Mucosa of rectum (tissue), 2 donors: ENCODE data around the gene GNG7.
A peak's percentile ranks its signal among the peaks of the same experiment; 100 is the strongest.

Experiments
- H3K27ac ChIP-seq, 2 donors: one replicate each; pipeline ENCODE4 v1.7.0; 2013; ENCODE audit warnings: inconsistent platforms in 2 of 2, low read depth in 2 of 2, low read length in 2 of 2
- H3K27me3 ChIP-seq, 2 donors: one replicate each; pipeline ENCODE4 v1.7.0; 2013; ENCODE audit warnings: low read length in 2 of 2; ENCODE audit not compliant: control insufficient read depth in 2 of 2, insufficient read depth in 2 of 2
- H3K36me3 ChIP-seq, 2 donors: one replicate each; pipeline ENCODE4 v1.7.0; 2013; ENCODE audit warnings: low read length in 2 of 2; ENCODE audit not compliant: control insufficient read depth in 2 of 2, insufficient read depth in 2 of 2
- H3K4me1 ChIP-seq, 2 donors: one replicate each; pipeline ENCODE4 v1.7.0; 2013; ENCODE audit warnings: low read length in 2 of 2, mild to moderate bottlenecking in 1 of 2; ENCODE audit not compliant: control insufficient read depth in 2 of 2, insufficient read depth in 2 of 2
- H3K4me3 ChIP-seq, 2 donors: one replicate each; pipeline ENCODE4 v1.7.0; 2013; ENCODE audit warnings: low read length in 2 of 2
- H3K9ac ChIP-seq, 2 donors: one replicate each; pipeline ENCODE4 v1.7.0; 2013; ENCODE audit warnings: low read length in 2 of 2, low read depth in 1 of 2, mild to moderate bottlenecking in 1 of 2
- H3K9me3 ChIP-seq, 2 donors: one replicate each; pipeline ENCODE4 v1.7.0; 2013; ENCODE audit warnings: low read length in 2 of 2; ENCODE audit not compliant: control insufficient read depth in 2 of 2
- donor health status: healthy.
- donor health status: Normal muscosa, but diverticular disease.

The GNG7 gene

GRCh38 chr19:2634960-2635359 is 67.5 kb downstream of the GNG7 start:
- Histone ChIP-seq H3K27ac (no peak overlapping the region), H3K36me3 (no peaks in the 10 kb centered on the region), H3K4me3 (no peak overlapping the region), H3K9ac (no peak overlapping the region), H3K9me3 (no peaks in the 10 kb centered on the region), H3K27me3 (no peaks in the 10 kb centered on the region), H3K4me1 (peaks cover 0 to 5% of the 10 kb centered on the region in 2 donors)

- H3K9ac ChIP-seq = no peak overlapping the region
- peaks cover 3 to 5% of the 10 kb centered on the region in 2 donors for H3K4me1 ChIP-seq
- H3K36me3 ChIP-seq = no peaks in the 10 kb centered on the region
- H3K4me3 ChIP-seq = no peak overlapping the region
- no peaks in the 10 kb centered on the region for H3K27me3 ChIP-seq
- peak overlapping the region in 1 of 2 donors; percentile 38 for H3K27ac ChIP-seq
- H3K9me3 ChIP-seq = no peaks in the 10 kb centered on the region
These were observed 68.1 kb downstream of the GNG7 start for GRCh38 chr19:2634228-2634951.

GRCh38 chr19:2633693-2634075 is 68.8 kb downstream of the GNG7 start:
- H3K36me3 ChIP-seq = no peaks in the 10 kb centered on the region
- H3K27me3 ChIP-seq = no peaks in the 10 kb centered on the region
- H3K9ac ChIP-seq = no peak overlapping the region
- H3K9me3 ChIP-seq = no peaks in the 10 kb centered on the region
- no peak overlapping the region for H3K4me3 ChIP-seq
- H3K27ac ChIP-seq = no peak overlapping the region
- H3K4me1 ChIP-seq = peaks cover 5% of the 10 kb centered on the region in 2 donors

- Histone ChIP-seq H3K4me1 (peaks cover 6 to 8% of the 10 kb centered on the region in 2 donors), H3K9ac (no peak overlapping the region), H3K9me3 (peaks cover 0 to 3% of the 10 kb centered on the region in 2 donors), H3K27me3 (no peaks in the 10 kb centered on the region), H3K36me3 (no peaks in the 10 kb centered on the region), H3K4me3 (no peak overlapping the region), H3K27ac (no peak overlapping the region)
These were observed 71.2 kb downstream of the GNG7 start for GRCh38 chr19:2631213-2631821.

GRCh38 chr19:2630352-2631001 is 72.0 kb downstream of the GNG7 start:
- Histone ChIP-seq H3K4me1 (peaks cover 8% of the 10 kb centered on the region in 2 donors), H3K9me3 (peaks cover 0 to 3% of the 10 kb centered on the region in 2 donors), H3K27me3 (no peaks in the 10 kb centered on the region), H3K9ac (no peak overlapping the region), H3K36me3 (no peaks in the 10 kb centered on the region), H3K27ac (peak overlapping the region; percentile 9 to 54), H3K4me3 (no peak overlapping the region)

- Histone ChIP-seq H3K9ac (no peak overlapping the region), H3K9me3 (peaks cover 0 to 3% of the 10 kb centered on the region in 2 donors), H3K4me3 (no peak overlapping the region), H3K36me3 (no peaks in the 10 kb centered on the region), H3K27me3 (no peaks in the 10 kb centered on the region), H3K27ac (peak overlapping the region; percentile 9 to 54), H3K4me1 (peaks cover 8 to 12% of the 10 kb centered on the region in 2 donors)
These were observed 72.8 kb downstream of the GNG7 start for GRCh38 chr19:2629491-2630351.

GRCh38 chr19:2628597-2628996 is 73.9 kb downstream of the GNG7 start:
- no peaks in the 10 kb centered on the region for H3K36me3 ChIP-seq
- H3K9me3 ChIP-seq = peaks cover 0 to 3% of the 10 kb centered on the region in 2 donors
- H3K9ac ChIP-seq = no peak overlapping the region
- H3K4me1 ChIP-seq = peaks cover 8 to 14% of the 10 kb centered on the region in 2 donors
- no peak overlapping the region for H3K4me3 ChIP-seq
- H3K27ac ChIP-seq = no peak overlapping the region
- H3K27me3 ChIP-seq = no peaks in the 10 kb centered on the region

GRCh38 chr19:2627855-2628254 is 74.6 kb downstream of the GNG7 start:
- no peak overlapping the region for H3K4me3 ChIP-seq
- H3K27ac ChIP-seq = peak overlapping the region; percentile 54 to 68
- H3K4me1 ChIP-seq = peaks cover 8 to 14% of the 10 kb centered on the region in 2 donors
- peak overlapping the region in 1 of 2 donors; percentile 17 for H3K9ac ChIP-seq
- peaks cover 0 to 3% of the 10 kb centered on the region in 2 donors for H3K9me3 ChIP-seq
- no peaks in the 10 kb centered on the region for H3K36me3 ChIP-seq
- H3K27me3 ChIP-seq = no peaks in the 10 kb centered on the region

GRCh38 chr19:2627319-2627829 is 75.1 kb downstream of the GNG7 start:
- Histone ChIP-seq H3K27ac (peak overlapping the region; percentile 54 to 68), H3K9ac (peak overlapping the region in 1 of 2 donors; percentile 17), H3K4me1 (peaks cover 8 to 14% of the 10 kb centered on the region in 2 donors)

More at GRCh38 chr19:2627319-2627829, 75.1 kb downstream of the GNG7 start:
- Histone ChIP-seq H3K9me3 (peaks cover 0 to 3% of the 10 kb centered on the region in 2 donors), H3K36me3 (no peaks in the 10 kb centered on the region), H3K27me3 (no peaks in the 10 kb centered on the region), H3K4me3 (peak overlapping the region in 1 of 2 donors; percentile 13)
